Erythroblast (primary cell): ENCODE data around the gene NRXN3.

Source experiments
- GATA1 ChIP-seq: IDR thresholded peaks from 2 replicates; pipeline ENCODE4 v1.6.1; 2011; ENCODE audit warnings: low read depth, mild to moderate bottlenecking, control low read depth, low read length, moderate library complexity
- POLR2A ChIP-seq: IDR thresholded peaks from 2 replicates; pipeline ENCODE4 v1.6.1; 2011; ENCODE audit warnings: mild to moderate bottlenecking, low read length

- no peak for TF ChIP-seq POLR2A
- no peak for TF ChIP-seq GATA1
Observed at GRCh38 chr14:79056879-79057278, 886.7 kb downstream of the NRXN3 start.
